Adrenal gland (tissue), 12 donors: Measurements from ENCODE around the gene MBD2. TPM values are rescaled to one million over a fixed set of nuclear protein-coding genes. Genes with fewer than 3 reads are reported as not detected.
A peak's percentile ranks its signal among the peaks of the same experiment; 100 is the strongest.

Source experiments
- DNase-seq, 7 donors: peaks; one replicate each; pipeline ENCODE4 v3.0.0-alpha.2; 2019 to 2020
- H3K27ac ChIP-seq, 5 donors: fragments of 200-600 bp; sonication (generic) in 4 of 5; 1 replicate in 3 of 5; 2 replicates in 2 of 5; pipeline versions ENCODE4 v1.5.1 to v1.8.0; 2016 to 2020; ENCODE audit warnings: mild to moderate bottlenecking in 1 of 5
- H3K27me3 ChIP-seq: fragments of 200-600 bp; 2 replicates; pipeline ENCODE4 v1.8.0; 2021
- H3K36me3 ChIP-seq, 2 donors: fragments of 200-600 bp; replicated peaks in 1 of 2; 1 replicate in 1 of 2; 2 replicates in 1 of 2; pipeline versions ENCODE4 v1.5.1 to v1.8.0; 2018 to 2022
- H3K4me1 ChIP-seq, 2 donors: fragments of 200-600 bp; replicated peaks in 1 of 2; 1 replicate in 1 of 2; 2 replicates in 1 of 2; pipeline versions ENCODE4 v1.5.1 to v1.8.0; 2018 to 2021
- H3K4me3 ChIP-seq, 4 donors: fragments of 200-600 bp; sonication (generic) in 3 of 4; one replicate each; pipeline ENCODE4 v1.5.1; 2016 to 2018
- H3K9me3 ChIP-seq, 3 donors: fragments of 200-600 bp; sonication (generic) in 1 of 3; replicated peaks in 1 of 3; 1 replicate in 2 of 3; 2 replicates in 1 of 3; pipeline versions ENCODE4 v1.5.1 to v1.8.0; 2016 to 2021
- CTCF ChIP-seq, 6 experiments: fragments of 450-650 bp in 4 of 6; fragments of 200-600 bp in 2 of 6; sonication (generic) in 1 of 6; IDR thresholded peaks; 1 replicate in 5 of 6; 2 replicates in 1 of 6; pipeline versions ENCODE4 v1.5.1 to v1.8.0; 2016 to 2021; ENCODE audit warnings: antibody characterized with exemption in 6 of 6, mild to moderate bottlenecking in 2 of 6, moderate library complexity in 1 of 6
- POLR2A ChIP-seq, 2 donors: fragments of 450-650 bp; IDR thresholded peaks; one replicate each; pipeline ENCODE4 v1.6.1; 2017; ENCODE audit warnings: antibody characterized with exemption in 2 of 2, mild to moderate bottlenecking in 2 of 2, moderate library complexity in 1 of 2
- WGBS, 4 donors: extraction: QIAGEN DNeasy Blood & Tissue Kit in 2 of 4; methylation state at CpG; one replicate each; pipeline versions ENCODE4 v1.1.5 to v1.1.7; 2013 to 2017; 5-methylcytosine and 5-hydroxymethylcytosine counted together
- intact Hi-C, 2 donors: fragments of 100-400 bp; cut with DNase I; formaldehyde crosslinking; loops; one replicate each; pipeline versions ENCODE4 v1.14.1 to v1.15.0; 2022 to 2023
- polyA plus RNA-seq, 3 donors: library from polyadenylated mRNA; stranded (reverse); fragments of 200-250 nt in 2 of 3; fragments of 350-450 nt in 1 of 3; fragmentation: Illumina TruSeq in 1 of 3; extraction: RNeasy Lipid Tissue Mini Kit (QIAGEN cat#74804) in 1 of 3; gene quantifications; one replicate each; pipeline ENCODE4 v1.2.3, GENCODE V29; 2013 to 2014
- total RNA-seq, 9 donors: library from RNA; depleted of rRNA in 4 of 9; stranded (reverse); fragments of >200 nt in 4 of 9; fragments of 120-200 nt in 1 of 9; fragmentation: NEBNext Ultra II Directional in 1 of 9; extraction: Animal tissue kit (Norgen Biotek cat#: 25700) in 1 of 9; gene quantifications; one replicate each; pipeline versions ENCODE4 v1.1.0 to v1.2.4, GENCODE V29; 2013 to 2023
- donor health status: healthy with polysubstance abuse.
- donor health status: Bipolar disorder and iron deficiency.
- donor health status: DM: yes; HTN: yes; CAD: no.
- donor health status: DM: no; HTN: no; CAD: no.
- donor health status: DM: no; HTN: no; CAD: no.
- donor health status: DM: yes; HTN: yes; CAD: no.

Gene MBD2
- total and polyA plus RNA-seq, 12 donors = 13.5 to 70.8 (median 30.1) TPM

- intact Hi-C loops = no loop called here
- Histone ChIP-seq H3K4me1 (peaks cover 0 to 23% of the 10 kb centered on the region in 2 donors), H3K4me3 (no peak overlapping the region), H3K27me3 (no peaks in the 10 kb centered on the region), H3K36me3 (no peaks in the 10 kb centered on the region), H3K9me3 (no peaks in the 10 kb centered on the region), H3K27ac (no peak overlapping the region)
- DNase-seq = no peak
- 92 to 97% (median 95%) methylated on average over 3 of the region's 3 CpGs for WGBS, 4 donors
- TF ChIP-seq CTCF (IDR thresholded peaks at IDR 0.05) = no peak
- no peak for TF ChIP-seq POLR2A (IDR thresholded peaks at IDR 0.05)
These were observed 9.4 kb downstream of the MBD2 start for GRCh38 chr18:54215069-54215468.

- Histone ChIP-seq H3K27me3 (no peaks in the 10 kb centered on the region), H3K9me3 (no peaks in the 10 kb centered on the region), H3K4me1 (peaks cover 11 to 39% of the 10 kb centered on the region in 2 donors), H3K36me3 (no peaks in the 10 kb centered on the region), H3K27ac (no peak overlapping the region), H3K4me3 (no peak overlapping the region)
- 89 to 100% (median 93%) methylated on average over 1 of the region's 1 CpG for WGBS, 4 donors
- DNase-seq = no peak
- intact Hi-C loops = no loop called here
- TF ChIP-seq POLR2A (IDR thresholded peaks at IDR 0.05) (no peak), CTCF (IDR thresholded peaks at IDR 0.05) (no peak)
These were observed 14.0 kb downstream of the MBD2 start for GRCh38 chr18:54210463-54210862.

GRCh38 chr18:54209471-54210180, 14.8 kb downstream of the MBD2 start:
- 87 to 94% (median 91%) methylated on average over 1 of the region's 1 CpG for WGBS, 4 donors
- intact Hi-C loops = no loop called here
- Histone ChIP-seq H3K27ac (peak overlapping the region in 1 of 5 donors; percentile 6), H3K9me3 (no peaks in the 10 kb centered on the region), H3K27me3 (no peaks in the 10 kb centered on the region), H3K36me3 (peaks cover 0 to 4% of the 10 kb centered on the region in 2 donors), H3K4me1 (peaks cover 12 to 39% of the 10 kb centered on the region in 2 donors), H3K4me3 (no peak overlapping the region)
- DNase-seq = no peak
- TF ChIP-seq CTCF (IDR thresholded peaks at IDR 0.05) = no peak
- no peak for TF ChIP-seq POLR2A (IDR thresholded peaks at IDR 0.05)

- Histone ChIP-seq H3K27ac (peak overlapping the region in 2 of 5 donors; percentile 18 to 27), H3K4me3 (peak overlapping the region in 1 of 4 donors; percentile 12), H3K4me1 (peaks cover 12 to 39% of the 10 kb centered on the region in 2 donors), H3K9me3 (no peaks in the 10 kb centered on the region), H3K27me3 (no peaks in the 10 kb centered on the region), H3K36me3 (peaks cover 0 to 22% of the 10 kb centered on the region in 2 donors)
- TF ChIP-seq POLR2A (IDR thresholded peaks at IDR 0.05) (no peak), CTCF (IDR thresholded peaks at IDR 0.05) (no peak)
- intact Hi-C loops = no loop called here
- 23 to 27% (median 25%) methylated on average over 2 of the region's 2 CpGs for WGBS, 4 donors
- DNase-seq = no peak
These were observed 18.0 kb downstream of the MBD2 start for GRCh38 chr18:54206447-54206846.
